HG02588 (cell line): ENCODE results near the gene PTPRM.

Experiments used
- ATAC-seq: cut with Tn5 transposase; IDR thresholded peaks from one replicate; pipeline ENCODE4 v1.9.1; 2021; ENCODE audit warnings: mild to moderate bottlenecking, moderate library complexity; ENCODE audit not compliant: unreplicated experiment

The PTPRM gene

GRCh38 chr18:7974200-7974874 lies 407.2 kb downstream of the PTPRM start:
- no peak for ATAC-seq

GRCh38 chr18:7977897-7978296 lies 410.8 kb downstream of the PTPRM start:
- no peak for ATAC-seq

- ATAC-seq: no peak
Observed at GRCh38 chr18:7978834-7979233, 411.7 kb downstream of the PTPRM start.

- ATAC-seq: no peak
Observed at GRCh38 chr18:7979714-7980113, 412.6 kb downstream of the PTPRM start.

- ATAC-seq: no peak
Observed at GRCh38 chr18:7980136-7980535, 413.0 kb downstream of the PTPRM start.

GRCh38 chr18:7980656-7981055 lies 413.5 kb downstream of the PTPRM start:
- ATAC-seq: no peak

- ATAC-seq: no peak
Observed at GRCh38 chr18:7982216-7982615, 415.1 kb downstream of the PTPRM start.

- ATAC-seq: no peak
Observed at GRCh38 chr18:7987284-7987976, 420.3 kb downstream of the PTPRM start.

- no peak for ATAC-seq
Observed at GRCh38 chr18:7990670-7991069, 423.6 kb downstream of the PTPRM start.

GRCh38 chr18:8001711-8002301 lies 434.7 kb downstream of the PTPRM start:
- no peak for ATAC-seq

GRCh38 chr18:8003878-8004675 lies 437.0 kb downstream of the PTPRM start:
- ATAC-seq: no peak

GRCh38 chr18:8004792-8005191 lies 437.7 kb downstream of the PTPRM start:
- no peak for ATAC-seq

GRCh38 chr18:8005870-8006569 lies 438.9 kb downstream of the PTPRM start:
- no peak for ATAC-seq

- no peak for ATAC-seq
Observed at GRCh38 chr18:8006979-8007378, 439.9 kb downstream of the PTPRM start.

GRCh38 chr18:8008033-8008432 lies 440.9 kb downstream of the PTPRM start:
- ATAC-seq: no peak

- ATAC-seq: no peak
Observed at GRCh38 chr18:8011361-8011760, 444.2 kb downstream of the PTPRM start.

GRCh38 chr18:8011906-8012305 lies 444.8 kb downstream of the PTPRM start:
- ATAC-seq: no peak

GRCh38 chr18:8018701-8019331 lies 451.7 kb downstream of the PTPRM start:
- ATAC-seq: no peak

GRCh38 chr18:8019600-8019999 lies 452.5 kb downstream of the PTPRM start:
- ATAC-seq: no peak

- ATAC-seq: no peak
Observed at GRCh38 chr18:8020132-8020846, 453.2 kb downstream of the PTPRM start.
